GM23248 (cell line): ENCODE data around the gene TTC9. TPM values are rescaled to one million over a fixed set of nuclear protein-coding genes. Genes with fewer than 3 reads are reported as not detected.

Experiments
- DNase-seq: peaks from one replicate; pipeline ENCODE4 v3.0.0-alpha.2; 2015
- H2AFZ ChIP-seq: fragments of 200-600 bp; sonication (generic); 2 replicates; pipeline ENCODE4 v1.6.1; 2016; ENCODE audit warnings: antibody characterized with exemption
- H3F3A ChIP-seq: fragments of 200-600 bp; sonication (generic); 2 replicates; pipeline ENCODE4 v1.6.1; 2016; ENCODE audit warnings: mild to moderate bottlenecking, antibody characterized with exemption, mixed run types; ENCODE audit not compliant: insufficient read depth
- H3K27ac ChIP-seq: fragments of 200-600 bp; sonication (generic); 2 replicates; pipeline ENCODE4 v1.5.1; 2016; ENCODE audit warnings: mild to moderate bottlenecking
- H3K27me3 ChIP-seq: fragments of 200-600 bp; sonication (generic); replicated peaks from 2 replicates; pipeline ENCODE4 v1.6.1; 2016; ENCODE audit warnings: mild to moderate bottlenecking; ENCODE audit not compliant: insufficient read depth
- H3K36me3 ChIP-seq: fragments of 200-600 bp; sonication (generic); 2 replicates; pipeline ENCODE4 v1.6.1; 2016; ENCODE audit warnings: low read depth, mild to moderate bottlenecking
- H3K4me1 ChIP-seq: fragments of 200-600 bp; sonication (generic); 2 replicates; pipeline ENCODE4 v1.6.1; 2016; ENCODE audit warnings: mild to moderate bottlenecking; ENCODE audit not compliant: insufficient read depth
- H3K4me2 ChIP-seq: fragments of 200-600 bp; sonication (generic); one replicate; pipeline ENCODE4 v1.6.1; 2016; ENCODE audit warnings: mild to moderate bottlenecking; ENCODE audit not compliant: unreplicated experiment
- H3K4me3 ChIP-seq: fragments of 200-600 bp; sonication (generic); 2 replicates; pipeline ENCODE4 v1.5.1; 2016; ENCODE audit warnings: mild to moderate bottlenecking
- H3K79me2 ChIP-seq: fragments of 200-600 bp; sonication (generic); 2 replicates; pipeline ENCODE4 v1.6.1; 2016; ENCODE audit warnings: mild to moderate bottlenecking; ENCODE audit not compliant: insufficient read depth
- H3K9ac ChIP-seq: fragments of 200-600 bp; sonication (generic); 2 replicates; pipeline ENCODE4 v1.6.1; 2016; ENCODE audit warnings: mild to moderate bottlenecking
- H3K9me2 ChIP-seq: fragments of 200-600 bp; sonication (generic); 2 replicates; pipeline ENCODE4 v1.6.1; 2016; ENCODE audit warnings: mixed run types, mild to moderate bottlenecking, moderate library complexity; ENCODE audit not compliant: insufficient read depth
- H3K9me3 ChIP-seq: fragments of 200-600 bp; sonication (generic); one replicate; pipeline ENCODE4 v1.6.1; 2017; ENCODE audit warnings: low read depth
- H4K20me1 ChIP-seq: fragments of 200-600 bp; sonication (generic); 2 replicates; pipeline ENCODE4 v1.6.0; 2016; ENCODE audit not compliant: insufficient read depth
- EZH2 ChIP-seq: fragments of 200-600 bp; sonication (generic); IDR thresholded peaks from 2 replicates; pipeline ENCODE4 v1.6.1; 2018; ENCODE audit warnings: antibody characterized with exemption, mild to moderate bottlenecking; ENCODE audit not compliant: insufficient read depth, poor library complexity, severe bottlenecking
- EZH2phosphoT487 ChIP-seq: fragments of 200-600 bp; sonication (generic); IDR thresholded peaks from 2 replicates; pipeline ENCODE4 v1.6.1; 2018; ENCODE audit warnings: antibody characterized with exemption, moderate library complexity, mild to moderate bottlenecking, low read depth; ENCODE audit not compliant: insufficient read depth
- WGBS, 2 experiments: methylation state at CpG; one replicate each; pipeline ENCODE4 v1.1.6; 2015 to 2017; ENCODE audit warnings: low lambda C conversion rate in 2 of 2, low coverage in 1 of 2; ENCODE audit errors: missing lambda C conversion rate in 2 of 2; 5-methylcytosine and 5-hydroxymethylcytosine counted together
- in situ Hi-C: fragments of 300-500 bp; cut with MboI; formaldehyde crosslinking; loops from 2 replicates; pipeline ENCODE4 v1.15.0; 2020
- polyA plus RNA-seq: library from polyadenylated mRNA; unstranded; fragments of >200 nt; fragmentation: Nextera tagmentation; extraction: Ambion mirVana; gene quantifications from 2 replicates; pipeline ENCODE4 v1.2.1, GENCODE V29; 2016
- total RNA-seq: library from RNA; depleted of rRNA; stranded (reverse); fragments of >200 nt; shearing (Covaris generic); gene quantifications from 2 replicates; pipeline ENCODE4 v1.2.3, GENCODE V29; 2014

The TTC9 gene
- total and polyA plus RNA-seq, 2 experiments from 2014 or later: not detected

DNA sequence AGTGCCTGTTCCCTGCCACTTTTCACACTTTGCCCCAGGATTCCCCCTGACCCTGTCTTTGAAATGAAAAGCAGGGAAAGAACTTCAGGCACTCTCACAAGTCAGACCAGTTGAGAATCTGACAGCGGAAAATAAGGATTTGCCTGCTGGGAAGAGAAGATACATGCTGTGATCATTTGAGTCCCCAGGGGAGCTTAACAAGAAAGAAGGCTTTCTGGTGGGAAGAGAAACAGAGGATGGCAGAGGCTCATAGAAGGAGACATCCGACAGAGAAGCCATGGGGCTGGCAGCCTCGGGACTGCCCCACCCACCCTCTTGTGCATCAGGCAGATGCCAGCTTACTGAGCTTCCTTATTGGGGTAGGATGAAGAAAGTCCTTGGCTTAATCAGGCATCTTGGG, 11.9 kb downstream of the TTC9 start:
- H3K27me3 ChIP-seq: peaks cover 53% of the 10 kb centered on the region
- no peak for DNase-seq
- H3K27ac ChIP-seq: no peak overlapping the region
- H3F3A ChIP-seq: no peaks in the 10 kb centered on the region
- H4K20me1 ChIP-seq: no peaks in the 10 kb centered on the region
- H3K9me3 ChIP-seq: no peaks in the 10 kb centered on the region
- no peaks in the 10 kb centered on the region for H3K36me3 ChIP-seq
- in situ Hi-C loops: no loop called here
- no peaks in the 10 kb centered on the region for H3K79me2 ChIP-seq
- no peak overlapping the region for H3K9ac ChIP-seq
- no peak overlapping the region for H3K4me3 ChIP-seq
- H2AFZ ChIP-seq: no peak overlapping the region
- no peak overlapping the region for H3K4me2 ChIP-seq
- H3K4me1 ChIP-seq: no peaks in the 10 kb centered on the region
- no peak for TF ChIP-seq EZH2phosphoT487
- no peak for TF ChIP-seq EZH2
- H3K9me2 ChIP-seq: no peaks in the 10 kb centered on the region
- WGBS, 2 experiments: 13 to 15% methylated on average over 3 of the region's 3 CpGs

- Histone ChIP-seq H3K4me2 (no peak overlapping the region), H3K4me3 (no peak overlapping the region), H3K27me3 (peaks cover 56% of the 10 kb centered on the region), H3K79me2 (no peaks in the 10 kb centered on the region), H3K27ac (no peak overlapping the region), H3K9me3 (no peaks in the 10 kb centered on the region), H3K4me1 (no peaks in the 10 kb centered on the region), H4K20me1 (no peaks in the 10 kb centered on the region), H3F3A (no peaks in the 10 kb centered on the region), H3K9ac (no peak overlapping the region), H3K9me2 (no peaks in the 10 kb centered on the region), H2AFZ (no peak overlapping the region), H3K36me3 (no peaks in the 10 kb centered on the region)
- no peak for DNase-seq
- TF ChIP-seq EZH2 (no peak), EZH2phosphoT487 (no peak)
- WGBS, 2 experiments: 3 to 4% methylated on average over 6 of the region's 6 CpGs
- in situ Hi-C loops: no loop called here
Observed at GRCh38 chr14:70654632-70655031, 12.9 kb downstream of the TTC9 start.

GRCh38 chr14:70655110-70655826, 13.6 kb downstream of the TTC9 start:
- H3K9me3 ChIP-seq: no peaks in the 10 kb centered on the region
- no peaks in the 10 kb centered on the region for H4K20me1 ChIP-seq
- in situ Hi-C loops: no loop called here
- peaks cover 59% of the 10 kb centered on the region for H3K27me3 ChIP-seq
- TF ChIP-seq EZH2 (no peak), EZH2phosphoT487 (no peak)
- no peaks in the 10 kb centered on the region for H3K4me1 ChIP-seq
- H3K9ac ChIP-seq: no peak overlapping the region
- H3K4me3 ChIP-seq: no peak overlapping the region
- no peaks in the 10 kb centered on the region for H3K36me3 ChIP-seq
- no peak overlapping the region for H3K27ac ChIP-seq
- H3K4me2 ChIP-seq: no peak overlapping the region
- no peaks in the 10 kb centered on the region for H3K9me2 ChIP-seq
- 72 to 74% methylated on average over 19 of the region's 19 CpGs for WGBS, 2 experiments
- no peaks in the 10 kb centered on the region for H3K79me2 ChIP-seq
- no peak for DNase-seq
- no peaks in the 10 kb centered on the region for H3F3A ChIP-seq
- H2AFZ ChIP-seq: no peak overlapping the region

GRCh38 chr14:70658899-70659298, 17.2 kb downstream of the TTC9 start:
- H3K27ac ChIP-seq: no peak overlapping the region
- H3K36me3 ChIP-seq: no peaks in the 10 kb centered on the region
- H3K4me3 ChIP-seq: no peak overlapping the region
- 21 to 28% methylated on average over 4 of the region's 4 CpGs for WGBS, 2 experiments
- H3F3A ChIP-seq: no peaks in the 10 kb centered on the region
- H3K27me3 ChIP-seq: peaks cover 39% of the 10 kb centered on the region
- no peak for DNase-seq
- H3K4me2 ChIP-seq: no peak overlapping the region
- TF ChIP-seq EZH2phosphoT487: no peak
- no peak for TF ChIP-seq EZH2
- no peaks in the 10 kb centered on the region for H4K20me1 ChIP-seq
- in situ Hi-C loops: no loop called here
- no peak overlapping the region for H3K9ac ChIP-seq
- no peaks in the 10 kb centered on the region for H3K9me3 ChIP-seq
- no peaks in the 10 kb centered on the region for H3K79me2 ChIP-seq
- no peaks in the 10 kb centered on the region for H3K9me2 ChIP-seq
- H3K4me1 ChIP-seq: 0 out of 2 replicates have a peak, but pooled peaks cover 2% of the 10 kb centered on the region
- no peak overlapping the region for H2AFZ ChIP-seq
